Measurements from ENCODE around the gene CAPZB. TPM values are rescaled to one million over a fixed set of nuclear protein-coding genes. Genes with fewer than 3 reads are reported as not detected.
A peak's percentile ranks its signal among the peaks of the same experiment; 100 is the strongest.

CAPZB gene
- total and polyA plus RNA-seq, 2 of the 4 experiments (the other 2 are of a cell fraction) = 216 to 304 TPM

- Histone ChIP-seq H3K36me3 (ENCODE audit: control insufficient read depth, insufficient read depth, low read length) (peaks cover 23% of the 10 kb centered on the region), H4K20me1 (ENCODE audit: insufficient read depth, low read length) (peaks cover 82% of the 10 kb centered on the region), H2AFZ (replicated peaks; ENCODE audit: low read length, poor library complexity) (no peak overlapping the region), H3K56ac (ENCODE audit: extremely low read depth, insufficient read depth, low read length) (no peak overlapping the region), H2BK5ac (ENCODE audit: low read depth, low read length, poor library complexity, severe bottlenecking) (no peak overlapping the region), H2BK120ac (ENCODE audit: low read depth, low read length) (no peak overlapping the region), H3K79me1 (ENCODE audit: low read depth in 1 of 2, low read length in 2 of 2) (peaks cover 12 to 86% of the 10 kb centered on the region in 2 experiments), H2BK20ac (ENCODE audit: low read depth, low read length) (no peak overlapping the region), H3K27ac (ENCODE audit: insufficient read depth, low read length) (no peak overlapping the region), H3K9me3 (ENCODE audit: control insufficient read depth, insufficient read depth, low read length) (no peaks in the 10 kb centered on the region), H3K4ac (ENCODE audit: low read depth, low read length) (no peak overlapping the region), H3K4me1 (ENCODE audit: control insufficient read depth, insufficient read depth, low read length) (peaks cover 37% of the 10 kb centered on the region), H3K23ac (ENCODE audit: low read depth, low read length) (peak overlapping the region; percentile 67; the same call in 1 of the 2 replicates), H2AK9ac (replicated peaks; ENCODE audit: low read depth, low read length, poor library complexity) (no peak overlapping the region), H3K18ac (ENCODE audit: low read depth, low read length) (no peak overlapping the region), H3K9me1 (ENCODE audit: insufficient read depth, low read length) (peaks cover 55% of the 10 kb centered on the region), H4K5ac (ENCODE audit: low read depth, low read length) (no peak overlapping the region), H3K27me3 (ENCODE audit: control insufficient read depth, insufficient read depth, low read length) (no peaks in the 10 kb centered on the region), H3K4me2 (ENCODE audit: low read depth, low read length) (peak overlapping the region; percentile 93; the same call in 1 of the 2 replicates), H3K9ac (ENCODE audit: low read depth, low read length) (no peak overlapping the region), H3K14ac (replicated peaks; ENCODE audit: low read depth, low read length) (peak overlapping the region; percentile 36), H2BK15ac (ENCODE audit: low read depth, low read length) (no peak overlapping the region), H2AK5ac (ENCODE audit: low read depth, low read length) (no peak overlapping the region; the same call in 1 of the 2 replicates), H4K91ac (ENCODE audit: insufficient read depth, low read depth, low read length) (no peak overlapping the region), H4K8ac (ENCODE audit: low read depth in 2 of 2, low read length in 2 of 2) (no peak overlapping the region), H3K4me3 (ENCODE audit: insufficient read depth, low read depth, low read length) (no peak overlapping the region)
- no TSS peak for BruUV-seq (replicated peaks)
- intact Hi-C loops (cut with micrococcal nuclease) (no loop called here), in situ Hi-C loops (cut with MboI; ENCODE audit: low sequenced_read_pairs) (loop anchor here (10.0 kb wide), 1 partner anchor 163 kb away; the partner anchor contains the start of gene NBL1), dilution Hi-C loops (cut with HindIII; ENCODE audit: low sequenced_read_pairs, unreplicated experiment) (no loop called here)
- TF ChIP-seq NFE2L2 (IDR thresholded peaks at IDR 0.05; ENCODE audit: low read depth, low read length) = no peak
- no peak for TF ChIP-seq MAZ (IDR thresholded peaks at IDR 0.05; ENCODE audit: borderline replicate concordance, low read depth, low read length)
- no peak for TF ChIP-seq POLR2A (IDR thresholded peaks at IDR 0.05; ENCODE audit: low read depth, low read length)
- no peak for TF ChIP-seq RFX5 (IDR thresholded peaks at IDR 0.05; ENCODE audit: low read depth, low read length)
- no peak for TF ChIP-seq FOS (IDR thresholded peaks at IDR 0.05; ENCODE audit: low read depth, low read length)
- no peak for TF ChIP-seq CHD1 (IDR thresholded peaks at IDR 0.05; ENCODE audit: low read depth, low read length)
- no peak for TF ChIP-seq SMC3 (IDR thresholded peaks at IDR 0.05; ENCODE audit: low read depth, low read length)
- no peak for TF ChIP-seq CTCF (conservative IDR thresholded peaks at IDR 0.05; ENCODE audit: low read depth, low read length)
- TF ChIP-seq MAFK (IDR thresholded peaks at IDR 0.05; ENCODE audit: low read depth, low read length) = no peak
- ChIA-PET CTCF (no interaction called here), POLR2A (ENCODE audit: unreplicated experiment) (no interaction called here)
- WGBS, 2 experiments (ENCODE audit: extremely low coverage in 2 of 2, insufficient read length in 1 of 2) = 100% methylated on average over 1 of the region's 4 CpGs; no CpG with 5 or more reads in 1 of the 2 experiments
- no peak for DNase-seq
- ATAC-seq (ENCODE audit: low read depth) = no peak
These were observed 3.4 kb downstream of the CAPZB start for GRCh38 chr1:19481826-19482398.
